Ovary (tissue), 9 donors: Measurements from ENCODE around the gene TMTC4. TPM values are rescaled to one million over a fixed set of nuclear protein-coding genes. Genes with fewer than 3 reads are reported as not detected.
"Not testable (repeated sequence)": the region's sequence is repeated elsewhere in the genome, so short reads cannot be mapped to it uniquely, and the experiment has no call there.

Source experiments
- DNase-seq, 5 donors: peaks; one replicate each; pipeline ENCODE4 v3.0.0-alpha.2; 2019 to 2020
- H3K27ac ChIP-seq, 2 donors: fragments of 200-600 bp; one replicate each; pipeline versions ENCODE4 v1.5.1 to v1.8.0; 2019 to 2022
- H3K27me3 ChIP-seq: fragments of 200-600 bp; one replicate; pipeline ENCODE4 v1.8.0; 2022
- H3K36me3 ChIP-seq: fragments of 200-600 bp; sonication (generic); one replicate; pipeline ENCODE4 v1.5.1; 2019
- H3K4me1 ChIP-seq: one replicate; pipeline ENCODE4 v1.8.1; 2013; ENCODE audit warnings: mild to moderate bottlenecking, moderate library complexity; ENCODE audit not compliant: insufficient read depth
- H3K4me3 ChIP-seq: fragments of 200-600 bp; sonication (generic); one replicate; pipeline ENCODE4 v1.5.1; 2017
- H3K9me3 ChIP-seq, 2 donors: fragments of 200-600 bp in 1 of 2; sonication (generic) in 1 of 2; one replicate each; pipeline versions ENCODE4 v1.5.1 to v1.8.1; 2013 to 2019; ENCODE audit warnings: mild to moderate bottlenecking in 1 of 2, moderate library complexity in 1 of 2
- EP300 ChIP-seq: sonication (generic); formaldehyde crosslinking; IDR thresholded peaks from one replicate; pipeline ENCODE4 v1.6.1; 2017; ENCODE audit warnings: antibody characterized with exemption
- POLR2A ChIP-seq: fragments of 450-650 bp; IDR thresholded peaks from one replicate; pipeline ENCODE4 v1.6.1; 2017; ENCODE audit warnings: antibody characterized with exemption, mild to moderate bottlenecking, moderate library complexity
- WGBS, 3 donors: extraction: QIAGEN DNeasy Blood & Tissue Kit in 1 of 3; methylation state at CpG; one replicate each; pipeline versions ENCODE4 v1.1.5 to v1.1.7; 2013 to 2017; 5-methylcytosine and 5-hydroxymethylcytosine counted together
- intact Hi-C, 4 donors: fragments of 100-400 bp; cut with DNase I; formaldehyde crosslinking; loops; one replicate each; pipeline versions ENCODE4 v1.11.0 to v1.15.1; 2022 to 2023
- polyA plus RNA-seq, 2 donors: library from polyadenylated mRNA; stranded (reverse); fragments of 200-250 nt in 1 of 2; fragments of 350-450 nt in 1 of 2; fragmentation: Illumina TruSeq in 1 of 2; extraction: RNeasy Lipid Tissue Mini Kit (QIAGEN cat#74804) in 1 of 2; gene quantifications; one replicate each; pipeline ENCODE4 v1.2.3, GENCODE V29; 2013 to 2014
- total RNA-seq, 7 donors: library from RNA; depleted of rRNA in 2 of 7; stranded (reverse); fragments of >200 nt in 2 of 7; fragmentation: NEBNext Ultra II Directional in 3 of 7; extraction: Animal tissue kit (Norgen Biotek cat#: 25700) in 3 of 7; gene quantifications; one replicate each; pipeline versions ENCODE4 v1.1.0 to v1.2.4, GENCODE V29; 2016 to 2023
- TF ChIP-seq, protein P1 (sequence below), 3 donors: fragments of 450-650 bp in 2 of 3; fragments of 200-600 bp in 1 of 3; IDR thresholded peaks; one replicate each; pipeline versions ENCODE4 v1.5.1 to v1.8.0; 2016 to 2022; ENCODE audit warnings: antibody characterized with exemption in 3 of 3, mild to moderate bottlenecking in 1 of 3
- donor health status: DM: no; HTN: no; CAD: no; lungs with moderate emphysema.
- donor health status: DM: no; HTN: no; CAD: no.
- donor health status: Bipolar disorder and iron deficiency.
- donor health status: DM: yes; HTN: yes; CAD: no.
- donor health status: DM: no; HTN: no; CAD: no.
- donor health status: DM: yes; HTN: yes; CAD: no.

The TMTC4 gene
- total and polyA plus RNA-seq, 9 donors, result 5.9 to 22.4 (median 10.7) TPM

DNA sequence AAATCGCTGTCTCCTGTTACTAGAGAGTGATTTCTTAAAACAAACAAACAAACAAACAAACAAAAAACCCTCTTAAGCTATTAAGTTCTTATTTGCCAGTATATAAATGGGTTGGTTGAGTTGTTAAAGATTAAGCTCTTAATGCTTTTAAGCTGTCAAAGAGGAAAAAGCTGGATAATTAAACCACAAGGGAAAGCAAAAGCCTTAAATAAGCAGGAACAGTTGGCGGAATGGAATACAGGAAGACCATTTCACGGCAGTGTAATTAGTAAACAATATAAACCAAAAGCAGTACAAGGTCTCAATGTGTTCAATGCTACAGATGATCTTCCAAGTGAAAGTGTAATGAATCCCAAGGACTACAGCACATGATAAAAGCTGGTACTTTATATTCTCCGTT lies 53.8 kb downstream of the TMTC4 start:
- H3K36me3 ChIP-seq, result no peaks in the 10 kb centered on the region
- H3K4me1 ChIP-seq, result no peaks in the 10 kb centered on the region
- DNase-seq, result no peak
- WGBS, 3 donors, result 83 to 89% (median 89%) methylated on average over 4 of the region's 4 CpGs
- no peaks in the 10 kb centered on the region for H3K27me3 ChIP-seq
- H3K4me3 ChIP-seq, result no peak overlapping the region
- H3K27ac ChIP-seq, result no peak overlapping the region
- no peaks in the 10 kb centered on the region for H3K9me3 ChIP-seq
- intact Hi-C loops, result no loop called here
- TF ChIP-seq POLR2A, result no peak
- TF ChIP-seq, protein P1, sequence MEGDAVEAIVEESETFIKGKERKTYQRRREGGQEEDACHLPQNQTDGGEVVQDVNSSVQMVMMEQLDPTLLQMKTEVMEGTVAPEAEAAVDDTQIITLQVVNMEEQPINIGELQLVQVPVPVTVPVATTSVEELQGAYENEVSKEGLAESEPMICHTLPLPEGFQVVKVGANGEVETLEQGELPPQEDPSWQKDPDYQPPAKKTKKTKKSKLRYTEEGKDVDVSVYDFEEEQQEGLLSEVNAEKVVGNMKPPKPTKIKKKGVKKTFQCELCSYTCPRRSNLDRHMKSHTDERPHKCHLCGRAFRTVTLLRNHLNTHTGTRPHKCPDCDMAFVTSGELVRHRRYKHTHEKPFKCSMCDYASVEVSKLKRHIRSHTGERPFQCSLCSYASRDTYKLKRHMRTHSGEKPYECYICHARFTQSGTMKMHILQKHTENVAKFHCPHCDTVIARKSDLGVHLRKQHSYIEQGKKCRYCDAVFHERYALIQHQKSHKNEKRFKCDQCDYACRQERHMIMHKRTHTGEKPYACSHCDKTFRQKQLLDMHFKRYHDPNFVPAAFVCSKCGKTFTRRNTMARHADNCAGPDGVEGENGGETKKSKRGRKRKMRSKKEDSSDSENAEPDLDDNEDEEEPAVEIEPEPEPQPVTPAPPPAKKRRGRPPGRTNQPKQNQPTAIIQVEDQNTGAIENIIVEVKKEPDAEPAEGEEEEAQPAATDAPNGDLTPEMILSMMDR (IDR thresholded peaks at IDR 0.05), result no peak
- no peak for TF ChIP-seq EP300

DNA sequence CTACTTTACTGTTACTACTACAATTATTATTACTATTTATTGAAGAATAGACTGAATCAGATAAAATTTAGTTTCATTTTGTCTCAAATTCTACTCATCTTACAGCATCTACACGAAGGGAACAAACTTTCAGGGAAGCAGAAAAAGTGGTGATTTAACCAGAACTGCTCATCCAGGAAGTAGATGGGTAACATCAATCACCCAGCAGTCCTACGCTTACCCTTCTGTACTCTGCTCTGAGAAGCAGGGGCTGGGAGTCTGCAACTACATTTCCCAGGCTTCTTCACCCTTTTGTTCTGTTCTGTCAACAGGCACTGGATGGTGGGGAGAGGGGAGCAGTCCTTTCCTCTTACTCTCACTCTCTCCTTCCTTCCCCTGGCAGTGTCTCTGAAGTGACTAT lies 54.7 kb downstream of the TMTC4 start:
- H3K27ac ChIP-seq, result no peak overlapping the region
- no peak overlapping the region for H3K4me3 ChIP-seq
- H3K36me3 ChIP-seq, result no peaks in the 10 kb centered on the region
- no peaks in the 10 kb centered on the region for H3K27me3 ChIP-seq
- intact Hi-C loops, result no loop called here
- 92 to 98% (median 95%) methylated on average over 2 of the region's 2 CpGs for whole genome bisulfite sequencing, 3 donors
- no peaks in the 10 kb centered on the region for H3K9me3 ChIP-seq
- no peak for DNase-seq
- no peaks in the 10 kb centered on the region for H3K4me1 ChIP-seq
- no peak for TF ChIP-seq POLR2A
- TF ChIP-seq, protein P1 (IDR thresholded peaks at IDR 0.05), result no peak

DNA sequence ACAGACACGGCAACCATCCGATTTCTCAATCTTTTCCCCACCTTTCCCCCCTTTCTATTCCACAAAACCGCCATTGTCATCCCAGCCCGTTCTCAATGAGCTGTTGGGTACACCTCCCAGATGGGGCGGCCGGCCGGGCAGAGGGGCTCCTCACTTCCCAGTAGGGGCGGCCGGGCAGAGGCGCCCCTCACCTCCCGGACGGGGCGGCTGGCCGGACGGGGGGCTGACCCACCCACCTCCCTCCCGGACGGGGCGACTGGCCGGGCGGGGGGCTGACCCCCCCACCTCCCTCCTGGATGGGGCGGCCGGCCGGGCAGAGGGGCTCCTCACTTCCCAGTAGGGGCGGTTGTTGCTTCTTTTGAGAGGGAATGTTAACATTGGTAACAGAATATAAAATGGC lies 55.7 kb downstream of the TMTC4 start:
- DNase-seq, H3K27ac ChIP-seq, H3K4me1 ChIP-seq, H3K4me3 ChIP-seq, intact Hi-C loops, H3K27me3 ChIP-seq, H3K9me3 ChIP-seq, H3K36me3 ChIP-seq: not testable (repeated sequence)
- WGBS, 3 donors, result 95 to 97% (median 97%) methylated on average over 21 to 24 of the region's 24 CpGs

DNA sequence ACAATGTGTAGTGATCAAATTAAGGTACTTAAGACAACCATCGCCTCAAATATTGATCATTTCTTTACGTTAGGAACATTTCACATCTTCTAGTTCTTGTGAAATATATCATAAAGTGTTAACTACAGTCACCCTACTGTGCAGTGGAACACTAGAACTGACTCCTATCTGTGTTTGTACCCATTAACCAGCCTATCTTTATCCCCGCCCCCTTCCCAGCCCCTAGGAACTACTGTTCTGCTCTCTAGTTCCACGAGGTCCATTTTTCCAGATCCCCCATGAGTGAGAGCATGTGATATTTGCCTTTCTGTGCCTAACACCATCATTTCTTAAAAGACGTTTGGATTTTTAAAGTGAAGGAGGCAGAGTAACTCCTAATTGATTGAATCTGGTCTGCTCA lies 61.6 kb downstream of the TMTC4 start:
- H3K27ac ChIP-seq, result no peak overlapping the region
- H3K9me3 ChIP-seq, result no peaks in the 10 kb centered on the region
- intact Hi-C loops, result no loop called here
- H3K4me1 ChIP-seq, result no peaks in the 10 kb centered on the region
- no peaks in the 10 kb centered on the region for H3K27me3 ChIP-seq
- TF ChIP-seq, protein P1 (IDR thresholded peaks at IDR 0.05), result no peak
- no peak for TF ChIP-seq POLR2A
- TF ChIP-seq EP300, result no peak
- no peak for DNase-seq
- H3K36me3 ChIP-seq, result no peaks in the 10 kb centered on the region
- WGBS, 3 donors, result 78 to 86% (median 82%) methylated on average over 5 of the region's 5 CpGs
- H3K4me3 ChIP-seq, result no peak overlapping the region

DNA sequence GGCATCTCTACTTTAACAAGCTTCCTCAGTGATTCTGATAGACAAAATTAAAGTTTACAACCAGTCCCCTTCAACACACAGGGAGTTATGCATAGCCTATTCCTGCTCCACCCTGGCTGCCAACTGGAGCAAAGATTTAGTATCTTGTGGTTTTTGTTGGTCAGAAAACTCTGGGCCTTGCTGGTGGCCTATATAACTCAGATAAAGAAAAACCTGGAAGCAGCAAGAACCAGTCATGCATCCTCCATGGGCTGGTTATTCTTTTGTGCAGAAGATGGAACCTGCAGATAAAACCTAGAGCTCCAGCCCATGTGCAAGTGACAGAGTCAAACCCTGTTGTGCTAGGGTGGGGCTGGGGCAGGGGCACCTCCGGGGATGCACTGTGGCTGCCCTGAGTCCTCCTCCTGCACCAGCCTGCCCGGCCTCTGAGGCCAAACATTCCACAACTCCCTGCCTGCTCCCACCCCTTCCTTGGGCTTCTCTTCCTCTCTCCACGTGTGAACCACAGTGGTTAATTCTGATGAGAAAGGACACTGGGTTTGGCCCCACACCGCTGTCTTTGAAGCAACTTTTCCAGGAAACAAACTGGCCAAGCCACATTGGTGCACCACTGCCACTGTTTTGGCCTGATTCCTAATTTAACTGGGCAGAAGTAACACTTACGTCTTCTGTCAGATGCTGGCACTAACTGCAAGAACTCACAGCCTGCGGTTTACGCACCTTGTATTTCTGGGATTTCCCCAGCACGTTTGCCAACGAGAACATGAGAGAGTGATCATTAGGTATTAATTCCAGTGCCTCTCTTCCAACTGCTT lies 62.7 kb downstream of the TMTC4 start:
- TF ChIP-seq POLR2A, result no peak
- TF ChIP-seq, protein P1 (IDR thresholded peaks at IDR 0.05), result no peak
- TF ChIP-seq EP300, result no peak
- H3K4me1 ChIP-seq, result no peaks in the 10 kb centered on the region
- no peaks in the 10 kb centered on the region for H3K36me3 ChIP-seq
- H3K4me3 ChIP-seq, result no peak overlapping the region
- intact Hi-C loops, result no loop called here
- no peak for DNase-seq
- 68 to 71% (median 68%) methylated on average over 9 of the region's 9 CpGs for WGBS, 3 donors
- H3K27me3 ChIP-seq, result no peaks in the 10 kb centered on the region
- H3K27ac ChIP-seq, result no peak overlapping the region
- no peaks in the 10 kb centered on the region for H3K9me3 ChIP-seq
